CD4-positive, alpha-beta T cell treated with Interferon gamma for 1 hour (primary cell): ENCODE results near the gene CYTH1.
"Not testable (repeated sequence)": the region's sequence is repeated elsewhere in the genome, so short reads cannot be mapped to it uniquely, and the experiment has no call there.

Experiments
- DNase-seq: peaks from one replicate; pipeline ENCODE4 v3.0.0-alpha.2; 2020

Gene CYTH1

GRCh38 chr17:78785011-78785662 is 3.1 kb upstream of the CYTH1 start:
- DNase-seq, result no peak

GRCh38 chr17:78784352-78784751 is 2.3 kb upstream of the CYTH1 start:
- DNase-seq, result no peak

GRCh38 chr17:78783711-78784324 is 1.7 kb upstream of the CYTH1 start:
- DNase-seq, result no peak

- DNase-seq, result peak; percentile 42
These were observed 775 bp downstream of the CYTH1 start for GRCh38 chr17:78781104-78781892.

DNA sequence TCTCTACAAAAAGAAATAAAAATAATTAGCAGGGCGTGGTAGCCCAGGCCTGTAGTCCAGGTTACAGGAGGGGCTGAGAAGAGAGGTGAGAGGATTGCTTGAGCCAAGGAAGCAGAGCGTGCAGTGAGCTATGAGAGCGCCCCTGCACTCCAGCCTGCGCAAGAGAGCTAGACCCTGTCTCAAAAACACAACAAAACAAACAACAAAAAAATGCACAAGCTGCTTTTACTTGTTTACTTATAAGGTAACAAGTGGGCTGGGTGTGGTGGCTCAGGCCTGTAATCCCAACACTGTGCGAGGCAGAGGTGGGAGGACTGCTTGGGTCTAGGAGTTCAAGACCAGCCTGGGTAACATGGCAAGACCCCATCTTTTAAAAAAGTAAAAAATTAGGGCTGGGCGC is 1.7 kb downstream of the CYTH1 start:
- no peak for DNase-seq

- peak; percentile 74 for DNase-seq
These were observed 2.2 kb downstream of the CYTH1 start for GRCh38 chr17:78779850-78780249.

DNA sequence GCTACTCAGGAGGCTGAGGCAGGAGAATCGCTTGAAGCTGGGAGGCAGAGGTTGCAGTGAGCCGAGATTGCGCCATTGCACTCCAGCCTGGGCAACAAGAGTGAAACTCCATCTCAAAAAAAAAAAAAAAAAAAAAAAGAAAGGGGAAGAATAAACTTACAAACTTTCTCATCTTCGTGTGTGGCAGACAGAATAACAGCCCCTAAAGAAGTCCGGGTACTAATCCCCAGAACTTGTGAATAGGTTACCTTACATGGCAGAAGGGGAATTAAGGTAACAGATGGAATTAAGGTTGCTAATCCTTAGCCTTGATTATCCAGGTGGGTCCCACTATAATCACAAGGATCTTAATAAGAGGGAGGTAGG is 2.8 kb downstream of the CYTH1 start:
- DNase-seq, result not testable (repeated sequence)

- peak; percentile 32 for DNase-seq
These were observed 4.2 kb downstream of the CYTH1 start for GRCh38 chr17:78777881-78778280.

GRCh38 chr17:78774956-78775571 is 7.0 kb downstream of the CYTH1 start:
- DNase-seq, result peak; percentile 61

DNA sequence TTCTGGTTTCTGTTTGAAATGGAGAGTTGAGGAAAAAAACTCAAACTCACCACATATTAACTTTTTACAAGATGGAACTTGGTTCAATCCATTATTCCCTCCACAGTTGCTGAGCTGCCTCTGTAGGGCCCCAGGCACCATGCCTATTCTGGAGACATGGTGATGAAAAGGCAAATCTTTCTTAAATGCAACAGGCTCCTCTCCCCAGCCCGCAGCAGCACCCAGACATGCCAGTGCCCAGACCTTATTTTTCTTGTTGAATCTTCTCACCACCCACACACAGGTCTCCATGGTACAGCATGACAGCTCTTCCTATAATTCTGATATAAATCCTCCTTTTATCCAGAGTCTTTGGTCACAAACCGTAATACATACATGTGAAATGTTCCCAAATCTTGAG is 7.6 kb downstream of the CYTH1 start:
- DNase-seq, result no peak

GRCh38 chr17:78771758-78772382 is 10.2 kb downstream of the CYTH1 start:
- DNase-seq, result no peak

GRCh38 chr17:78769196-78769773 is 12.8 kb downstream of the CYTH1 start:
- no peak for DNase-seq

DNA sequence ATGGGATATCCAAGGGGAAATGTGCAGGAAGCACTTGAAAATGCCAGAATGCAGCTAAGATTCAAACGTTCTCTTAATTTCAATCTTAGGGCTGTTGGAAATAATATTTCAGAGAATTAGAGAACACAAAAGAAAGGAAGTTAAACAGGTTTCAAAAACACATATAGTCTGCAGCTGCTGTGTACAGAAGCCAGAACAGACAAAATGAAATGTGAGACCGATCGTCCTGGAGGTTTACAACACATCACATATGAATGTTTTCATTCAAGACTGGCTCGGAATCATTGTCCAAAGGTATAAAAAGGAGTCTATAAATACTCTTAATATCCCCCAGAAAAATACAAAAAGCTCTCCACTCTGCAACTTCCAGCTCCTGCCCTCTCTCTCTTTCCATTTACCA is 14.3 kb downstream of the CYTH1 start:
- no peak for DNase-seq

DNA sequence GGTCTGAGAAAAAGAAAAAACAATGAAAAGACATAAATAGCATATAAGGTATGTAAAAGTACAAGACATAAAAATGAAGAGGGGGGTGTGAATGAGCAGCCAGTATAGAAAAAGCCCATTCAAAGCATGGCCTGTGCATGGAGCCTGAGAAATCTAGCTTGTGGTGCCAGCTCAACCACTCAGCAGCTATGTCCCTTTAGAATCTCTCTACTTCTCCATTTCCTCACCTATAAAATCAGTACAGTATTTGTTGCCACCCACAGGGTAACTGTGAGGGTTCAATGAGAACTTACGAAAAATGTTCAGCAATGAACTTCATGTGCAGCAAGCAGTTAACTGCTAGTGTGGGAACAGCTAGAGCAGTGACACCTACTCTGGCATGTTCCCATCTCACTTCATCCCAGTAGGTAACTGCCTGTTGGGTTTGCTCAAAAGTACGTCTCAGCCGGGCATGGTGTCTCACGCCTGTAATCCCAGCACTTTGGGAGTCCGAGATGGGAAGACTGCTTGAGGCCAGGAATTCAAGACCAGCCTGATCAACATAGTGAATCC is 15.3 kb downstream of the CYTH1 start:
- DNase-seq, result no peak

- DNase-seq, result no peak
These were observed 15.8 kb downstream of the CYTH1 start for GRCh38 chr17:78766225-78766624.

DNA sequence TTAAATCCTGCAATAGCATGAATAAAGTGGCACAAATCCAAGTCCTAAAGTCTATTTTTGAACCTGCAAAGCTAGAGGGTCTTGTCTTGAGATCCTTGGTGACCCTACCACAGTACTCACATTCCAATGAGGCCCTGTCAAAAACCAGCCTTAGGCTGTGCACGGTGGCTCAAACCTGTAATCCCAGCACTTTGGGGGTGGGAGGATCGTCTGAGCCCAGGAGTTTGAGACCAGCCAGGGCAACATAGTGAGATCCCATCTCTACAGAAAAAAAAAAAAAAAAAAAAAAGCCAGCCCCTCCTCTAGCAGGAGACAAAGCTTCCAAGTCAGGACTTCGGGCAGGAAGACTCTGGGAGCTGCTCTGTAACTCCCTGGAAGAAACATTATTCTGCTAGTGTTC is 16.3 kb downstream of the CYTH1 start:
- no peak for DNase-seq

DNA sequence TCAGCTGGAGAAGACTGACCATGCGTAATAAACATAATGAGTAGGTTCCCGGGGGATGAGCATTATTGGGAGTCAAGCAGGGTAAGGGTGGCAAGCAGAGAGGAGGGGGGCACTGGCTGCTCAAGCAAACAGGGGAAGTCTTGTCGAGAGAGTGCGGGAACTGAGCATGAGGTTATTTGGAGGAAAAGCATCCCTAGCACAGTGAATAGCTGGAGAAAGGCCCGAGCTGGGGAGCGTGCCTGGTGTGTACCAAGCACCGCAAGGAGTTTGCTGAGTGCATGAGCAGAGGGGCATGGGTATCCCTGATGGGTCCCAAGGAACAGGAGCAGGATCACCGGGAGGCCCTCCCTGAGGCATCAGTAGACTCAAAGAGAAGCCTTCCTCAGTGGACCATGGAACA is 17.2 kb downstream of the CYTH1 start:
- no peak for DNase-seq

- no peak for DNase-seq
These were observed 18.5 kb downstream of the CYTH1 start for GRCh38 chr17:78763561-78763960.

DNA sequence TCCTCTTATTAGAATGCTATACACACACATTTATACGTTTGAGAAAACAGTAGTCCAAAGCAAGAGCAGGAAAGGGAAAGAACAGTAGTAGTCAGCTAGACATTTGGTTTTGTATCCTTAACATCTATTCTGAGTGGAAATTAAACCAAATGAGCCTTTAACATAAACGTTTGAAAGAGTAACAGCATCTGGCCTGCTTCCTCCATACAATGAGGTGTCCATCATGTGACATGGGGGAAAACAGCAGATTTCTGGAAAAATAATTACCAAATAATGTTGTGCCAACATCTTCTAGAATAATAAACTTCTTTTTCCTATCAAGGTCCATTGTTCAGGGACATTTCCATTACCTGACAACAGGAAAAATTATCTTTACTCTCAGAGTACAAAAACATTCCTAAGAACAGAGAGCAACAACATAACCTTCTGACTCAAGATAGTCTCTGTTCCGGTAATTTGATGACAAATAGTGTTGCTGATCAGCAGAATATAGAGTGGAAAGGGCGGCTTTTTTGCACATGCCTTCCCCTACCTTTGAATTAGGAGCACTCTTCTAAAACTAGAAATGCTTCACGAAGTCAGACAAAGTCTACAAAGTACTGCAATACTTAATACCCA is 20.2 kb downstream of the CYTH1 start:
- DNase-seq, result no peak

- no peak for DNase-seq
These were observed 22.1 kb downstream of the CYTH1 start for GRCh38 chr17:78759969-78760352.

- peak; percentile 88 for DNase-seq
These were observed 22.7 kb downstream of the CYTH1 start for GRCh38 chr17:78759203-78759968.
